Body of pancreas (tissue), 4 donors: ENCODE measurements around the gene DGKD.

Source experiments
- POLR2A ChIP-seq, 3 donors: fragments of 450-650 bp; IDR thresholded peaks; one replicate each; pipeline ENCODE4 v1.6.1; 2016; ENCODE audit warnings: antibody characterized with exemption in 3 of 3, mild to moderate bottlenecking in 2 of 3
- TF ChIP-seq, protein P1 (sequence below), 7 experiments: fragments of 450-650 bp in 4 of 7; fragments of 200-600 bp in 3 of 7; sonication (generic) in 3 of 7; IDR thresholded peaks; one replicate each; pipeline ENCODE4 v1.5.1; 2016 to 2019; ENCODE audit warnings: antibody characterized with exemption in 7 of 7

DNA sequence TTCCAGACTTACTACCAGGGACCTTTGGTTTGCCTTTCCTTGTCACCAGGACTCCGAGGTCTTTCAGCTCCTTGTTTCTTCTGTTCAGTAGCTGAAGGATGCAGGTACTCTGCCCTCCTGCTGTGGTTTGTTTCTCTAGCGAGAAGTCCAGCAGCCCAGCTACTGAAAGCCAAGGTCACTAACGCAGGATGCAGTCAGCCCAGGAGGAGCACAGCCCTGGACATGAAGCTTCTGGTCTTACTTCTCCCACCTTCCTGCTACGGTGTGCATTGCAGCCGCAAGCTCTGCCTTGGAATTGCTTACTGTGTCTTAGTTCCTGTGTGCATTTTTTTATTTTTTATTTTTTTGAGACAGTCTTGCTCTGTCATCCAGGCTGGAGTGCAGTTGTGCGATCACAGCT is 62.4 kb downstream of the DGKD start:
- TF ChIP-seq, protein P1, sequence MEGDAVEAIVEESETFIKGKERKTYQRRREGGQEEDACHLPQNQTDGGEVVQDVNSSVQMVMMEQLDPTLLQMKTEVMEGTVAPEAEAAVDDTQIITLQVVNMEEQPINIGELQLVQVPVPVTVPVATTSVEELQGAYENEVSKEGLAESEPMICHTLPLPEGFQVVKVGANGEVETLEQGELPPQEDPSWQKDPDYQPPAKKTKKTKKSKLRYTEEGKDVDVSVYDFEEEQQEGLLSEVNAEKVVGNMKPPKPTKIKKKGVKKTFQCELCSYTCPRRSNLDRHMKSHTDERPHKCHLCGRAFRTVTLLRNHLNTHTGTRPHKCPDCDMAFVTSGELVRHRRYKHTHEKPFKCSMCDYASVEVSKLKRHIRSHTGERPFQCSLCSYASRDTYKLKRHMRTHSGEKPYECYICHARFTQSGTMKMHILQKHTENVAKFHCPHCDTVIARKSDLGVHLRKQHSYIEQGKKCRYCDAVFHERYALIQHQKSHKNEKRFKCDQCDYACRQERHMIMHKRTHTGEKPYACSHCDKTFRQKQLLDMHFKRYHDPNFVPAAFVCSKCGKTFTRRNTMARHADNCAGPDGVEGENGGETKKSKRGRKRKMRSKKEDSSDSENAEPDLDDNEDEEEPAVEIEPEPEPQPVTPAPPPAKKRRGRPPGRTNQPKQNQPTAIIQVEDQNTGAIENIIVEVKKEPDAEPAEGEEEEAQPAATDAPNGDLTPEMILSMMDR (IDR thresholded peaks at IDR 0.05): no peak
- TF ChIP-seq POLR2A (IDR thresholded peaks at IDR 0.05): no peak
